HG02973 (cell line): Measurements from ENCODE around the gene TTLL11.

Experiments used
- ATAC-seq: cut with Tn5 transposase; IDR thresholded peaks from one replicate; pipeline ENCODE4 v1.9.1; 2021; ENCODE audit warnings: moderate library complexity; ENCODE audit not compliant: unreplicated experiment

The TTLL11 gene

GRCh38 chr9:121862371-121863332, 230.5 kb downstream of the TTLL11 start:
- ATAC-seq: no peak

GRCh38 chr9:121861501-121862180, 231.5 kb downstream of the TTLL11 start:
- no peak for ATAC-seq

GRCh38 chr9:121860744-121861143, 232.4 kb downstream of the TTLL11 start:
- no peak for ATAC-seq

- ATAC-seq: no peak
Measured at GRCh38 chr9:121860213-121860612, 232.9 kb downstream of the TTLL11 start.

- no peak for ATAC-seq
Measured at GRCh38 chr9:121859646-121860045, 233.5 kb downstream of the TTLL11 start.

GRCh38 chr9:121858788-121859187, 234.3 kb downstream of the TTLL11 start:
- ATAC-seq: no peak

GRCh38 chr9:121857928-121858327, 235.2 kb downstream of the TTLL11 start:
- ATAC-seq: no peak

- ATAC-seq: no peak
Measured at GRCh38 chr9:121855476-121855875, 237.6 kb downstream of the TTLL11 start.

- ATAC-seq: no peak
Measured at GRCh38 chr9:121853617-121854395, 239.3 kb downstream of the TTLL11 start.

GRCh38 chr9:121852651-121853616, 240.2 kb downstream of the TTLL11 start:
- ATAC-seq: no peak

GRCh38 chr9:121852241-121852640, 240.9 kb downstream of the TTLL11 start:
- ATAC-seq: no peak

- no peak for ATAC-seq
Measured at GRCh38 chr9:121851641-121852091, 241.4 kb downstream of the TTLL11 start.

GRCh38 chr9:121850366-121850765, 242.7 kb downstream of the TTLL11 start:
- ATAC-seq: no peak

GRCh38 chr9:121849554-121849953, 243.6 kb downstream of the TTLL11 start:
- no peak for ATAC-seq

GRCh38 chr9:121844562-121844961, 248.5 kb downstream of the TTLL11 start:
- no peak for ATAC-seq

GRCh38 chr9:121844098-121844497, 249.0 kb downstream of the TTLL11 start:
- no peak for ATAC-seq

GRCh38 chr9:121842612-121842978, 250.5 kb downstream of the TTLL11 start:
- no peak for ATAC-seq

- no peak for ATAC-seq
Measured at GRCh38 chr9:121841771-121842611, 251.1 kb downstream of the TTLL11 start.
